ENCODE data around the gene CAPN15.
A peak's percentile ranks its signal among the peaks of the same experiment; 100 is the strongest.

CAPN15 gene

DNA sequence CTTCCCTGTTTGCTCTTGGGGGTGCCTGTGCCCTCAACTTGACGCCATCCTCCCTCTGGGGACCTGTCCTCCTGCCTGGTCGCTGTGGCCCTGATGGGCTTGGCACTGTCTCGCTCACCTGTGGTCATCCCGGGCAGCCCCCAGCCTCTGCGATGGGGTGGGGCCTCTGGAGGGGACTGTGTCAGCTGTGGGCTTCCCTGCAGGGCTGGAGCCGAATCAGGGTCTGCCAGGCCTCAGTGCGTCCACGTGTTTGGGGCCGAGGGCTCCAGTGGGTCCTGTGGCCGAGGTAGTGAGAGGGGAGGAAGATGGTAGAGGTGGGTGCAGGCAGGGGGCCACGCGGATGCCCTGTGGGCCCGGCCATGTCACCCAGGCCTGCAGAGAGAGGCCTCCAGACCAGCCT is 50.3 kb downstream of the CAPN15 start:
- DNase-seq (ENCODE audit: low read depth, low spot score): no peak

DNA sequence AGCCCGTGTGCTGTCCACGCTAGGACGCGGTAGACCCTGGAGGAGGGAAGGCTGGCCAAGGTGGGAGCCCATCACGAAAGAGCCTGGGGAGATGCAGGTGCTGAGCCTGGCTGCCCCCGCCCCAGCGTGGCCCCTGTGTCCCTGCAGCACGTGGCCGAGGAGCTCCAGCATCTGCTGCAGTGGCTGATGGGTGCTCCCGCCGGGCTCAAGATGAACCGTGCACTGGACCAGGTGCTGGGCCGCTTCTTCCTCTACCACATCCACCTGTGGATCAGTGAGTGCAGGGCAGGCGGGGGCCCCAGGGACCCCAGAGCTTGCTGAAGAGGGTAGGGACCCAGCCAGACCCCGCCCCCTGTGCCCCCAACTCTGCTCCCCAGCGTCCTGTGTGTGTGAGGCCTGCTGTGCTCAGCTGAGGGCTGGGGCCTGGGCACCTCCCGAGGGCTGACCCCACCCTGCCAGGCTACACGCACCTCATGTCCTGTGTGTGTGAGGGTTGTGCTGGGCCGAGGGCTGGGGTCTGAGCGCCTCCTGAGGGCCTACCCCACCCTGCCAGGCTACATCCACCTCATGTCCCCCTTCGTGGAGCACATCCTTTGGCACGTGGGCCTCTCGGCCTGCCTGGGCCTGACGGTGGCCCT is 50.8 kb downstream of the CAPN15 start:
- DNase-seq (ENCODE audit: low read depth, low spot score): no peak

DNA sequence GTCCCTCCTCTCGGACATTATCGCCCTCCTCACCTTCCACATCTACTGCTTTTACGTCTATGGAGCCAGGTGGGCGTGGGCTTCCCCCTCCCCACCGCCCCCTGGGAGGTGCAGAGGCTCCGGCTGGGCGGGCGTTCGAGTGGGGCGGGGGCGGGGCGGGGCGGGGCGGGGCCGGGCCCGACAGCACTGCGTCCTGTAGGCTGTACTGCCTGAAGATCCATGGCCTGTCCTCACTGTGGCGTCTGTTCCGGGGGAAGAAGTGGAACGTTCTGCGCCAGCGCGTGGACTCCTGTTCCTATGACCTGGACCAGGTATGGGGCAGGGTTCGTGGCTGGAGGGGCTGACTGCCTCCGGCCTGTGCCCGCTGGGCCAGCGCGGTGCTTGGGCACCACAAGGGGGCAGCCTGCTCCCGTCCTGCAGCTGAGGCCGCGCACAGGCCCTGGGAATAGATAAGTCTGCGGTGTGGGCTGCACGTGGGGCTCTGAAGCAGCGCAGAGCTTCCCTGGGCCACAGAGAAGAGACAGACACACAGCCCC is 51.4 kb downstream of the CAPN15 start:
- DNase-seq (ENCODE audit: low read depth, low spot score): no peak

DNA sequence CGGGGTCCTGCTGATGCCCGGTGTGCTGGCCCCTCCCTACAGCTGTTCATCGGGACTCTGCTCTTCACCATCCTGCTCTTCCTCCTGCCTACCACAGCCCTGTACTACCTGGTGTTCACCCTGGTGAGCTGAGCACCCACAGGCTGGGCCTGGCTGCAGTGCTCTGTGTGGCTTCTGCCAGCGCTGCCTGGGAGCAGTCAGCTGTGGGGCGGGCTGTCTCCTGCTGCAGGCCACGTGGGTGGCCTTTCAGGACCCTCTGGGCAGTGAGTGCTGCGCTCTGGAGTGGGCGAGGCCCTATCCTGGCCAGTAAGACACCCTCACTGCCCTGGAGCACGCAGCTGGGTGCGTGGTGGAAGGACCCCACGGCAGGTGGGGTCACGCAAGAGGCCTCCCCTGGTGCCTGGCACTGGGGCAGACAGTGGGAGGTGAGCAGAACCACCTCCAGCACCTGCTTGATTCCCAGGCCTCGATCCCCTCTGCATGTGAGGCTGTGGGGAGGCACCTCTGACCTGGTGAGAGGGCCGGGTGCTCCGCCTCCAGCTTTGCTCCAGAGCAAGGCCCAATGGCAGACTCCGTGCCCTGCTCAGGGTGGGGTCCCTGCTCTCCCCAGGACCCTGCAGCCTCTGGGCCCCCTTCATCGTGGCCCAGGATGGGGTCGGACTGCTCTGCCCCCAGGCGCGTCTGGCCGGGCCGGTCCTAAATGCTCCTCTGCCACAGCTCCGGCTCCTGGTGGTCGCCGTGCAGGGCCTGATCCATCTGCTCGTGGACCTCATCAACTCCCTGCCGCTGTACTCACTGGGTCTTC is 52.8 kb downstream of the CAPN15 start:
- no peak for DNase-seq (ENCODE audit: low read depth, low spot score)

DNA sequence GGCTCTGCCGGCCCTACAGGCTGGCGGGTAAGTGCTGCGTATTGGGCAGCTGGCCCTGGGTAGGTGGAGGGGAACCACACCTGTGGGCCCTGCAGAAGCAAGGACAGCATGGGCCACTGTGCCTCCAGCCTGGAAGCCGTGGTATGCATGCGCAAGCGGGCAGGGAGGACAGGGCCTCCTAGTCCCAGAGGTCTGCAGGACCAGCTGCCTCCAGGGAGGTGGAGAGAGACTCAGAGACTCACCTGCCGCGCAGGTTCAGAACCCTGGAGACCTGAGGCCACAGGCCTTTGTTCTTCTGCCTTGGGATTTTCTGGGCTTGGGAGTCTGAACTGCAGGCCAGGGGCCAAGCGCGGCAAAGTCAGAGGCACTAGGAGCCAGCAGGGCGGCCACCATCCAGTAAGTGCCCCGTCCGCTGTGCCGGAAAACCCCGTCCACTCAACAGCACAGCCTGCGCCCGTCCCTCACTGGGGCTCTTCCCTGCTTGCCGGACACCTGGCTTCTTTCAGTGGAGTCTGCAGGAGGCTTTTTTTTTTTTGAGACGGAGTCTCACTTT is 53.5 kb downstream of the CAPN15 start:
- DNase-seq (ENCODE audit: low read depth, low spot score): no peak

DNA sequence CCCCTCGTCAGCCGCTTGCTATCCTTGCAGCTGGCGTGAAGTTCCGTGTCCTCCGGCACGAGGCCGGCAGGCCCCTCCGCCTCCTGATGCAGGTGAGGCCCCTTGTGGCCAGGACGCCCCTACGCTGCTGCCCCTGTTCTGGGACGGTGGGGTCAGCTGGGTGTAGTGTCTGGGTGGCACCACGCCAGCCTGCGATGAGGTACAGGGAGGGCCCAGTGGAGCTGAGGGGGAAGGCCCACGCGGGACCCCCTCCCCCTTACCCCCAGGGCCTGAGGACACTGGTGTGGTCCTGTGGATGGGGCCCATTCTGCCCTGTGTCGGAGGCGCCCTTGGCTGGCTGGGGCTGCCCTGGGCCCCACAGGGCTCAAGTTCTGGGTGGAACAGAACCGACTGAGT is 54.7 kb downstream of the CAPN15 start:
- no peak for DNase-seq (ENCODE audit: low read depth, low spot score)

DNA sequence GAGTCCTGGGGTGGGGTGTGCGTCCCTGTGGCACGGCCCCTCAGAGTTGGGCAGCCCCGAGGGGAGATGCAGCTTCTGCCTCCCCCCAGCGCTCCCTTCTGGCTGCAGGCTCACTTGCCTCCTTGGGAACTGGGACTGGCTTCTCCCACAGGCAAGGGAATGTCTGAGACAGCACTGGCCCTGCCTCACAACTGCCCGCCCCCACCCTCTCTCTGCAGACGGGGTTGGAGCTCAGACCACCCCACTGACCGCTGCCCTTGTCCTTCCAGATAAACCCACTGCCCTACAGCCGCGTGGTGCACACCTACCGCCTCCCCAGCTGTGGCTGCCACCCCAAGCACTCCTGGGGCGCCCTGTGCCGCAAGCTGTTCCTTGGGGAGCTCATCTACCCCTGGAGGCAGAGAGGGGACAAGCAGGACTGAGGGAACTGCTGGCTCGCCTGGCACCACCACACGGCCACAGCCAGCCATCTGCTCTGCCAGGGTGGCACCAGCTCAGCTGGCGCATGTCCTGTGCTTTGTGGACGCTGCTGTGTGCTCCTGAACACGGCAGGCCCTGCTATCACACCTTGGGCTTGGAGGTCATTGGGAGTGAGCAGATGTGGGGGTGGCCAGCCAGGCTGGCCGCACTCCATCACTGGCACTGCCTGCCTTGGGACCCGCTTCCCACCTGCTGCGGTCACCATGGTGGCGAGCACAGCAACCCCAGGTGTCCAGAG is 55.3 kb downstream of the CAPN15 start:
- no peak for DNase-seq (ENCODE audit: low read depth, low spot score)

- DNase-seq (ENCODE audit: low read depth, low spot score): no peak
Measured at GRCh38 chr16:583470-583814, 55.9 kb downstream of the CAPN15 start.

DNA sequence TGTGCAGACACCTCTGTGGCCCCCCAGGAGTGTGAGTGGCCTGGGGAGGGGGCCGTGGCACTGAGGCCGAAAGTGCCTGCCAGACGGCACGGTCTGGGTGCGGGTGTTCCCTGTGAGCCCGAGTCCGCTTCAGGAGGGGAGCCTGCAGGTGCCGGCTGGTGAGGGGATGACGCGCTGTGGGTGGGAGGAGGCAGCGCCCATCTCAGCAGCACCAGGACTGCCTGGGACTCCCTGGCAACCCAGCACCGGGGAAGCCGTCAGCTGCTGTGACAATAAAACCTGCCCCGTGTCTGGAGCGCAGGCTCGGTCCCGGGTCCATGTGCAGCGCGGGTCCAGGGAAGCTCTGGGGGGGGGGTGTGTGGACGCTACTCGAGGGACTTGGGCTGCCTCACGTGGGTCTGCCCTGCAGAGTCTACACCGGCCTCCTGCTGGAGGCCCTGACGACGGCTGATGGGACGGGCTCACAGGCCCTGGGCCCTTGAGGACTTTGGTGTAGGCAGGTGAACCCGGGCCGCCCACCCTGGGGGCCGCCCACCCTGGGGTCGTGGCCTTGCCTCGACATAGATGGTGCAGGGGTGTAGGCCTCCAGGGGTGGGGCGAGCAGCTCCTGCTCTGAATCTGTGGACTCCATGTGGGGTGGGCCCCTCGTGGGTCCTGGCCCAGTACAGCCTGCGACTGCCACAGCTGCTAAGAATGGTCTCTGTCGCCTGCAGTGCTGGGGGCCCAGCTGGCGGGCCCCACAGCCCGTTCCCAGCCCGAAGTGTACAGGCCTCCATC is 56.5 kb downstream of the CAPN15 start:
- no peak for DNase-seq (ENCODE audit: low read depth, low spot score)

GRCh38 chr16:585351-585750 is 57.8 kb downstream of the CAPN15 start:
- DNase-seq (ENCODE audit: low read depth, low spot score): no peak

GRCh38 chr16:586047-586644 is 58.6 kb downstream of the CAPN15 start:
- DNase-seq (ENCODE audit: low read depth, low spot score): no peak

DNA sequence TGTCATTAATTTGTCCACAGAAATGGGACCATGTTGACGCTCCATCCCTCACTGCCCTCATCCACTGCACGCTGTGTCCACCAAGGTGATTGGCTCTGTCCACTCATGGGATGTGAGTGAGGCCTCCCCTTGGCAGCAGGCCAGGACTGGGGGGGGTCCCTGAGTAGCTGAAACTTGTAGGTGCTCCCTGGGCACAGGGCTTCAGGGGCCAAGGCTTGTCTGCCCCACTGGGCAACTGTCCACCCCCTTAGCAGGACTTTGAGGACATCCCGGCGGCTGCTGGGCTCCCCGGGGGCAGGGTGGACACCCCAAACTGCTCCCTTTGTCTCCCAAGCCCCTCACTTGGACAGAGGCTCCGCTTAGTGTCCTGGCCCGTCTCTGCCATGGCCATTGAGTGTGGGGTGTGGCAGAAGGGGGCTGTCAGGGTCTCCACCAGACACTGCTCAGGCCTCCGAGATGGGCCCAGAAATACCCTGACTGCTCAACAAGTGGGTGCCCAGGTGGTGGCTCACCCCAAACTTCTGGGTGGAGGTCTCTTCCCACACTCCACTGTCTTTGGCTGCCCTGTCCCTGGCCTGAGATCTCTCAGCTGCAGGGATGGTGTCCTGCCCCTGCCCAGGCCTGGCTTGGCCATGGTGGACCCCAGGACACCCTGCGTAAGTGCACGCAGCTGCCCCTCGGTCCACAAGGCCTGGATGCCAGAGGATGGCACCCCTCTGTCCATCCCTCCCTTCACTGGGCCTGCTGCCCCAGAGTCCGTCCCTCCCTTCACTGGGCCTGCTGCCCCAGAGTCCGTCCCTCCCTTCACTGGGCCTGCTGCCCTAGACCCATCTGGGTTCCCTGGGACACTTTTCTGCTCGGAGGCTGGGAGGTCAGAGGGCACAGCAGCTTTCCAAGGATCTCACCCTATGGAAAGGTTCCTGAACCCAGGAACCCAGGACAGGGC is 59.4 kb downstream of the CAPN15 start:
- no peak for DNase-seq (ENCODE audit: low read depth, low spot score)

DNA sequence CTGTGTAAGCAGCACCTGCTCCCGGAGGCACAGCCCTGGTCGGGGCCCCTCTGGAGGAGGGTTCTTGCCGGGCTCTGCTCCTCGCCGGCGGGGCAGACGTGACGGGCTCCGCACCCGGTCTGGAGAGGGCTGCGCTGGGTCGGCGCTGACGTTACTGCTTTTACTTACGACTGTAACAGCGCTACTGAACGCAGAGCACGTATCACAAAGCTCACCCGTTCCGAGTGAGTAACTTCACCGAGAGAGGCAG is 61.1 kb downstream of the CAPN15 start:
- DNase-seq (ENCODE audit: low read depth, low spot score): no peak

GRCh38 chr16:588889-589657 is 61.6 kb downstream of the CAPN15 start:
- peak; percentile 88 for DNase-seq (ENCODE audit: low read depth, low spot score)

GRCh38 chr16:589658-590187 is 62.2 kb downstream of the CAPN15 start, which contains the start of gene RAB40C:
RAB40C (plus strand) TSS chr16:590066; CDS start chr16:590292, 226 bp downstream.
- peak; percentile 95 for DNase-seq (ENCODE audit: low read depth, low spot score)

- no peak for DNase-seq (ENCODE audit: low read depth, low spot score)
Measured at GRCh38 chr16:590188-590814, 62.8 kb downstream of the CAPN15 start.

GRCh38 chr16:590815-591200 is 63.3 kb downstream of the CAPN15 start:
- DNase-seq (ENCODE audit: low read depth, low spot score): no peak

DNA sequence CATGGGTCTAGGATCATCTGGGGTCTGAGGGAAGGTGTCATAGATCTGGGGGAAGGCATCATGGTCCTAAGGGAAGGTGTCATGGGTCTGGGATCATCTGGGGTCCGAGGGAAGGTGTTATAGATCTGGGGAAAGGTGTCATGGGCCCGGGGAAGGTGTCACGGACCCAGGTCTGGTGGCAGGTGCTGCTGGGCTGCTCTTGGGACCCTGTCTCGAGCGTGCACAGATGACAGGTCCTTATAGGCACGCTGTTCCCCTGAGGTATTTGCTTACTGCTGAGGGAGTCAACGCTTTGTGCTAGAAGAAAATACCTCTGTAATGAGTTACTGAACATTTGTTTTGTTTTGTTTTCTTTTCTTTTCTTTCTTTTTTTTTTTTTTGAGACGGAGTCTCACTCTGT is 63.7 kb downstream of the CAPN15 start:
- no peak for DNase-seq (ENCODE audit: low read depth, low spot score)

Data from brain pericyte (primary cell).